ENCODE measurements around the gene HK1.
A peak's percentile ranks its signal among the peaks of the same experiment; 100 is the strongest.

HK1 gene

GRCh38 chr10:69360485-69361302, 82.4 kb downstream of the HK1 start:
- TF ChIP-seq ZNF23 (tag by site-specific recombination; IDR thresholded peaks at IDR 0.05; ENCODE audit: borderline replicate concordance) (no peak), ZNF112 (tag by site-specific recombination; IDR thresholded peaks at IDR 0.05) (no peak), MYNN (tag by site-specific recombination; IDR thresholded peaks at IDR 0.05; ENCODE audit: borderline replicate concordance) (no peak)
- TF ChIP-seq, protein P1, sequence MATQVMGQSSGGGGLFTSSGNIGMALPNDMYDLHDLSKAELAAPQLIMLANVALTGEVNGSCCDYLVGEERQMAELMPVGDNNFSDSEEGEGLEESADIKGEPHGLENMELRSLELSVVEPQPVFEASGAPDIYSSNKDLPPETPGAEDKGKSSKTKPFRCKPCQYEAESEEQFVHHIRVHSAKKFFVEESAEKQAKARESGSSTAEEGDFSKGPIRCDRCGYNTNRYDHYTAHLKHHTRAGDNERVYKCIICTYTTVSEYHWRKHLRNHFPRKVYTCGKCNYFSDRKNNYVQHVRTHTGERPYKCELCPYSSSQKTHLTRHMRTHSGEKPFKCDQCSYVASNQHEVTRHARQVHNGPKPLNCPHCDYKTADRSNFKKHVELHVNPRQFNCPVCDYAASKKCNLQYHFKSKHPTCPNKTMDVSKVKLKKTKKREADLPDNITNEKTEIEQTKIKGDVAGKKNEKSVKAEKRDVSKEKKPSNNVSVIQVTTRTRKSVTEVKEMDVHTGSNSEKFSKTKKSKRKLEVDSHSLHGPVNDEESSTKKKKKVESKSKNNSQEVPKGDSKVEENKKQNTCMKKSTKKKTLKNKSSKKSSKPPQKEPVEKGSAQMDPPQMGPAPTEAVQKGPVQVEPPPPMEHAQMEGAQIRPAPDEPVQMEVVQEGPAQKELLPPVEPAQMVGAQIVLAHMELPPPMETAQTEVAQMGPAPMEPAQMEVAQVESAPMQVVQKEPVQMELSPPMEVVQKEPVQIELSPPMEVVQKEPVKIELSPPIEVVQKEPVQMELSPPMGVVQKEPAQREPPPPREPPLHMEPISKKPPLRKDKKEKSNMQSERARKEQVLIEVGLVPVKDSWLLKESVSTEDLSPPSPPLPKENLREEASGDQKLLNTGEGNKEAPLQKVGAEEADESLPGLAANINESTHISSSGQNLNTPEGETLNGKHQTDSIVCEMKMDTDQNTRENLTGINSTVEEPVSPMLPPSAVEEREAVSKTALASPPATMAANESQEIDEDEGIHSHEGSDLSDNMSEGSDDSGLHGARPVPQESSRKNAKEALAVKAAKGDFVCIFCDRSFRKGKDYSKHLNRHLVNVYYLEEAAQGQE (tag by site-specific recombination; IDR thresholded peaks at IDR 0.05) = peak; percentile 88
- ChIA-PET CTCF (interaction anchor here (1.1 kb wide), 1 partner anchor 34 kb away, joined by 4 read pairs; no protein-coding TSS in a partner anchor), POLR2A (no interaction called here)
- no peaks in the 10 kb centered on the region for H3K9me3 ChIP-seq (ENCODE audit: control insufficient read depth, insufficient read depth, low read depth, low read length)
- H3K27ac ChIP-seq (ENCODE audit: extremely low read depth, low read depth, low read length) = no peak overlapping the region
- H3K36me3 ChIP-seq (ENCODE audit: control insufficient read depth in 2 of 2, insufficient read depth in 1 of 2, low read length in 2 of 2) = peaks cover 0 to 45% of the 10 kb centered on the region in 2 experiments; a peak in 1 of 3 replicates
- no peak overlapping the region for H3K4me3 ChIP-seq (ENCODE audit: low read depth, low read length)
- no peaks in the 10 kb centered on the region for H3K4me1 ChIP-seq (ENCODE audit: control insufficient read depth, insufficient read depth, low read length)

GRCh38 chr10:69361303-69361614, 83.0 kb downstream of the HK1 start:
- peaks cover 0 to 50% of the 10 kb centered on the region in 2 experiments; a peak in 1 of 3 replicates for H3K36me3 ChIP-seq (ENCODE audit: control insufficient read depth in 2 of 2, insufficient read depth in 1 of 2, low read length in 2 of 2)
- H3K9me3 ChIP-seq (ENCODE audit: control insufficient read depth, insufficient read depth, low read depth, low read length) = no peaks in the 10 kb centered on the region

DNA sequence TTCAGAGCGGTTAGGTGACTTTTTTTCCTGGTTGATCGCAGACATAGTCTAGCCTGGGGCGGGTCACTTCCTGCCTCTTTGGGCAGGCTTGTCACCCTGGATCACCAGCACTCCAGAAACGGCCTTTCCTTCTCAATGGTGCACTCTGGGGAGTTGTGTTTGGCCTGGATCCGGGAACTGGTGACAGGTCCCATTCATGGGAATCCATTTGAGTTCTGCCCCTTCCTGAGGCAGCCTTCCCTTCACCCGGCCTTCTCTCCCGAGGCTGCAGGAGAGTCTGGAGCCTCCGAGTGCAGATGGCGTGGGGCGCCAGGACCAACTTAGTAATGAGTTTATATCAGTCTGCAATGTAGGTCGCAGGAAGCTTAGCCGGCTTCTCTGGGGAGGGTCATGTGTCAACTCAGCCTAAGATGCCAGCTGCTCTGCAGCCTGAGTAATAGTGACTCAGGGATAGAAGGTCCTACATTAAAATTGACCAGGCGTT, 84.2 kb downstream of the HK1 start:
- Histone ChIP-seq H3K9me3 (ENCODE audit: control insufficient read depth, insufficient read depth, low read depth, low read length) (no peaks in the 10 kb centered on the region), H3K36me3 (ENCODE audit: control insufficient read depth in 2 of 2, insufficient read depth in 1 of 2, low read length in 2 of 2) (peaks cover 0 to 62% of the 10 kb centered on the region in 2 experiments; a peak in 1 of 3 replicates), H3K4me1 (ENCODE audit: control insufficient read depth, insufficient read depth, low read length) (no peaks in the 10 kb centered on the region), H3K27ac (ENCODE audit: extremely low read depth, low read depth, low read length) (no peak overlapping the region), H3K4me3 (ENCODE audit: low read depth, low read length) (no peak overlapping the region)
- TF ChIP-seq, protein P2, sequence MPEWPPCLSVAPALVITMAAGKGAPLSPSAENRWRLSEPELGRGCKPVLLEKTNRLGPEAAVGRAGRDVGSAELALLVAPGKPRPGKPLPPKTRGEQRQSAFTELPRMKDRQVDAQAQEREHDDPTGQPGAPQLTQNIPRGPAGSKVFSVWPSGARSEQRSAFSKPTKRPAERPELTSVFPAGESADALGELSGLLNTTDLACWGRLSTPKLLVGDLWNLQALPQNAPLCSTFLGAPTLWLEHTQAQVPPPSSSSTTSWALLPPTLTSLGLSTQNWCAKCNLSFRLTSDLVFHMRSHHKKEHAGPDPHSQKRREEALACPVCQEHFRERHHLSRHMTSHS (tag by site-specific recombination; IDR thresholded peaks at IDR 0.05) = no peak
- TF ChIP-seq HOXA7 (CRISPR knock-in tag; IDR thresholded peaks at IDR 0.05; ENCODE audit: borderline replicate concordance) (no peak), ZNF707 (tag by site-specific recombination; IDR thresholded peaks at IDR 0.05) (no peak), ZNF654 (tag by site-specific recombination; IDR thresholded peaks at IDR 0.05; ENCODE audit: low read depth) (no peak), ZNF133 (tag by site-specific recombination; IDR thresholded peaks at IDR 0.05) (no peak)
- CTCF ChIA-PET = interaction anchor here (0.5 to 1.3 kb wide), 2 partner anchors 124 to 127 kb away, joined by 5 to 9 read pairs; no protein-coding TSS in a partner anchor
- POLR2A ChIA-PET = no interaction called here

More at GRCh38 chr10:69361303-69361614, 83.0 kb downstream of the HK1 start:
- no peak overlapping the region for H3K4me3 ChIP-seq (ENCODE audit: low read depth, low read length)
- H3K27ac ChIP-seq (ENCODE audit: extremely low read depth, low read depth, low read length) = no peak overlapping the region
- ChIA-PET CTCF (interaction anchor here (1.1 kb wide), 1 partner anchor 35 kb away, joined by 4 read pairs; no protein-coding TSS in a partner anchor), POLR2A (no interaction called here)
- TF ChIP-seq ZNF626 (tag by site-specific recombination; IDR thresholded peaks at IDR 0.05) (no peak), ZNF707 (tag by site-specific recombination; IDR thresholded peaks at IDR 0.05) (no peak)
- H3K4me1 ChIP-seq (ENCODE audit: control insufficient read depth, insufficient read depth, low read length) = no peaks in the 10 kb centered on the region

GRCh38 chr10:69363666-69364065, 85.4 kb downstream of the HK1 start:
- CTCF ChIA-PET = interaction anchor here (3.0 kb wide), 1 partner anchor 29 kb away, joined by 11 read pairs; no protein-coding TSS in a partner anchor
- no peak for TF ChIP-seq ZNF670 (tag by site-specific recombination; IDR thresholded peaks at IDR 0.05; ENCODE audit: low read depth)
- no peak for TF ChIP-seq ZBTB20 (tag by site-specific recombination; IDR thresholded peaks at IDR 0.05)
- TF ChIP-seq ZNF140 (tag by site-specific recombination; IDR thresholded peaks at IDR 0.05) = no peak
- TF ChIP-seq ZIC2 (tag by site-specific recombination; IDR thresholded peaks at IDR 0.05) = no peak
- no peak for TF ChIP-seq ZNF23 (tag by site-specific recombination; IDR thresholded peaks at IDR 0.05; ENCODE audit: borderline replicate concordance)
- TF ChIP-seq, protein P3, sequence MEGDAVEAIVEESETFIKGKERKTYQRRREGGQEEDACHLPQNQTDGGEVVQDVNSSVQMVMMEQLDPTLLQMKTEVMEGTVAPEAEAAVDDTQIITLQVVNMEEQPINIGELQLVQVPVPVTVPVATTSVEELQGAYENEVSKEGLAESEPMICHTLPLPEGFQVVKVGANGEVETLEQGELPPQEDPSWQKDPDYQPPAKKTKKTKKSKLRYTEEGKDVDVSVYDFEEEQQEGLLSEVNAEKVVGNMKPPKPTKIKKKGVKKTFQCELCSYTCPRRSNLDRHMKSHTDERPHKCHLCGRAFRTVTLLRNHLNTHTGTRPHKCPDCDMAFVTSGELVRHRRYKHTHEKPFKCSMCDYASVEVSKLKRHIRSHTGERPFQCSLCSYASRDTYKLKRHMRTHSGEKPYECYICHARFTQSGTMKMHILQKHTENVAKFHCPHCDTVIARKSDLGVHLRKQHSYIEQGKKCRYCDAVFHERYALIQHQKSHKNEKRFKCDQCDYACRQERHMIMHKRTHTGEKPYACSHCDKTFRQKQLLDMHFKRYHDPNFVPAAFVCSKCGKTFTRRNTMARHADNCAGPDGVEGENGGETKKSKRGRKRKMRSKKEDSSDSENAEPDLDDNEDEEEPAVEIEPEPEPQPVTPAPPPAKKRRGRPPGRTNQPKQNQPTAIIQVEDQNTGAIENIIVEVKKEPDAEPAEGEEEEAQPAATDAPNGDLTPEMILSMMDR (tag by site-specific recombination; IDR thresholded peaks at IDR 0.05) = no peak
- no peak for TF ChIP-seq GLIS1 (tag by site-specific recombination; IDR thresholded peaks at IDR 0.05)
- no peak for TF ChIP-seq ZNF473 (tag by site-specific recombination; IDR thresholded peaks at IDR 0.05)
- no peak for TF ChIP-seq ZNF221 (tag by site-specific recombination; IDR thresholded peaks at IDR 0.05; ENCODE audit: borderline replicate concordance)
- no peak for TF ChIP-seq ZNF292 (tag by site-specific recombination; IDR thresholded peaks at IDR 0.05; ENCODE audit: borderline replicate concordance, low read depth)
- TF ChIP-seq GLIS2 (tag by site-specific recombination; IDR thresholded peaks at IDR 0.05) = no peak

More at GRCh38 chr10:69363666-69364065, 85.4 kb downstream of the HK1 start:
- POLR2A ChIA-PET = no interaction called here
- Histone ChIP-seq H3K36me3 (ENCODE audit: control insufficient read depth in 2 of 2, insufficient read depth in 1 of 2, low read length in 2 of 2) (peaks cover 0 to 72% of the 10 kb centered on the region in 2 experiments; a peak in 1 of 3 replicates), H3K27ac (ENCODE audit: extremely low read depth, low read depth, low read length) (no peak overlapping the region), H3K9me3 (ENCODE audit: control insufficient read depth, insufficient read depth, low read depth, low read length) (no peaks in the 10 kb centered on the region), H3K4me3 (ENCODE audit: low read depth, low read length) (no peak overlapping the region), H3K4me1 (ENCODE audit: control insufficient read depth, insufficient read depth, low read length) (no peaks in the 10 kb centered on the region)

All from HEK293 (cell line).